ENCODE results near the gene ATAD3C. TPM values are rescaled to one million over a fixed set of nuclear protein-coding genes. Genes with fewer than 3 reads are reported as not detected.
"Not testable (repeated sequence)": the region's sequence is repeated elsewhere in the genome, so short reads cannot be mapped to it uniquely, and the experiment has no call there.

ATAD3C gene
- polyA plus RNA-seq, 1 donor (not counting 4 experiments of a cell fraction or from before 2014, with no cell fraction given): 0.39 TPM

DNA sequence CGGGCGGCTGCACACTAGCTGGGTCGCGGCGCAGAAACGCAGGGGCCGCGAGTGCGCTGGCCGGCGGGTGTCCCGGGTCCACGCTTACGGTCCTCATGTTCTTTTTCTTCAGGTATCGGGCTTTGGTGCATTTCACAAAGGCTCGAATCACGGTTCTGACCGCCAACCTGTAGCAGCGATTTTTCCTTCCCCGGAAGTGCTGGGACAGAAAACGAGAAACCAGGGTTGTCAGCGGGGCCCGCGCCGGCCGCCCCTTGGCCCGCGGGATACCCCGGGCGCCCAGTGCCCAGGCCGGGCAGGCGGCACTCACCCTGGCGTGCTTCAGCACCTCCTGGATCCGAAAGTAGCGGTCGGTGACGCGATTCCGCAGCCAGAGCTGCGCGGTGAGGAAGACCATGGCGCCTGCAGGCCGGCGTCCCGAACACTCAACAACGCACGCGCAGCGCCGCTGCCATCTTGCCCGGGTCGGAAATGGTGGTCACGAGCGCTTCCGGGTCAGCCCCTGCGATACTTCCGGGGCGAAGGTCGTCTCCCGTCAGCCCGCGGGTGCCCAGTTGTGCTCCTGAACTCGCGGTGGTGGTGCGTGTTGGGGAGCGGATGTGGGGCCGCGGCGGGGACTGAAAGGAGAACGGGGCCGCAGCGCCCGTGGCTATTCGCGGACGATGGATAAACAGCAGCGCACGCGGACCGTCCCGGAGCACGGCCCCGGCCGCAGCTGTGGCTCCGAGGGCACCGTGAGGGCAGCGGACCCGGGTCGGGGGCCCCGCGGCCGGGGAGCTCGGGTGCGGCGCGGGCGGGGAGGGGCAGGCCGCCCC, 42.5 kb upstream of the ATAD3C start, which contains the start of gene MRPL20:
MRPL20 (minus strand) TSS at position 473 of the 815 bp plus-strand sequence; CDS start at position 397, 76 bp downstream.
- Histone ChIP-seq H3K9me1 (ENCODE audit: control insufficient read depth, extremely low read depth, insufficient read depth, low read length) (no peaks in the 10 kb centered on the region), H3K4me2 (ENCODE audit: control insufficient read depth, extremely low read depth, insufficient read depth, low read depth, low read length) (peak within 1 kb of the TSS; percentile 87), H3K4me1 (ENCODE audit: control insufficient read depth, extremely low read depth, insufficient read depth, low read length) (peaks cover 26% of the 10 kb centered on the region), H3K79me2 (ENCODE audit: control insufficient read depth, insufficient read depth, low read length) (peaks cover 60% of the 10 kb centered on the region), H3K4me3 (ENCODE audit: control insufficient read depth in 2 of 3, extremely low read depth in 1 of 3, insufficient read depth in 2 of 3, low read depth in 1 of 3, low read length in 3 of 3) (peak within 1 kb of the TSS; percentile 70 to 90 (median 86)), H3K27ac (ENCODE audit: control insufficient read depth, insufficient read depth, low read length) (peak within 1 kb of the TSS; percentile 76), H4K20me1 (ENCODE audit: control insufficient read depth, extremely low read depth, insufficient read depth, low read length) (peaks cover 9% of the 10 kb centered on the region), H2AFZ (ENCODE audit: control insufficient read depth, low read length) (peak within 1 kb of the TSS; percentile 66), H3K36me3 (ENCODE audit: control insufficient read depth in 2 of 2, extremely low read depth in 1 of 2, insufficient read depth in 2 of 2, low read length in 2 of 2) (peaks cover 17 to 27% of the 10 kb centered on the region in 2 experiments), H3K9ac (ENCODE audit: control insufficient read depth, extremely low read depth, insufficient read depth, low read length) (peak within 1 kb of the TSS; percentile 91), H3K9me3 (ENCODE audit: control insufficient read depth, low read depth, low read length) (no peaks in the 10 kb centered on the region), H3K27me3 (ENCODE audit: control insufficient read depth, extremely low read depth, insufficient read depth, low read length) (no peaks in the 10 kb centered on the region)
- FAIRE-seq (peak; percentile 78), DNase-seq (ENCODE audit: low read depth, low spot score) (peak; percentile 48)
- dilution Hi-C loops (cut with MboI; ENCODE audit: extremely low pct_ligation_motif_present, low sequenced_read_pairs): no loop called here
- TF ChIP-seq, protein P1, sequence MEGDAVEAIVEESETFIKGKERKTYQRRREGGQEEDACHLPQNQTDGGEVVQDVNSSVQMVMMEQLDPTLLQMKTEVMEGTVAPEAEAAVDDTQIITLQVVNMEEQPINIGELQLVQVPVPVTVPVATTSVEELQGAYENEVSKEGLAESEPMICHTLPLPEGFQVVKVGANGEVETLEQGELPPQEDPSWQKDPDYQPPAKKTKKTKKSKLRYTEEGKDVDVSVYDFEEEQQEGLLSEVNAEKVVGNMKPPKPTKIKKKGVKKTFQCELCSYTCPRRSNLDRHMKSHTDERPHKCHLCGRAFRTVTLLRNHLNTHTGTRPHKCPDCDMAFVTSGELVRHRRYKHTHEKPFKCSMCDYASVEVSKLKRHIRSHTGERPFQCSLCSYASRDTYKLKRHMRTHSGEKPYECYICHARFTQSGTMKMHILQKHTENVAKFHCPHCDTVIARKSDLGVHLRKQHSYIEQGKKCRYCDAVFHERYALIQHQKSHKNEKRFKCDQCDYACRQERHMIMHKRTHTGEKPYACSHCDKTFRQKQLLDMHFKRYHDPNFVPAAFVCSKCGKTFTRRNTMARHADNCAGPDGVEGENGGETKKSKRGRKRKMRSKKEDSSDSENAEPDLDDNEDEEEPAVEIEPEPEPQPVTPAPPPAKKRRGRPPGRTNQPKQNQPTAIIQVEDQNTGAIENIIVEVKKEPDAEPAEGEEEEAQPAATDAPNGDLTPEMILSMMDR (optimal IDR thresholded peaks at IDR 0.05 in 1 of 3, IDR thresholded peaks at IDR 0.05 in 1 of 3, conservative IDR thresholded peaks at IDR 0.05 in 1 of 3; ENCODE audit: extremely low read depth in 1 of 3, insufficient read depth in 2 of 3, low read length in 3 of 3): no peak
- no peak for TF ChIP-seq EZH2 (IDR thresholded peaks at IDR 0.05; ENCODE audit: low read length)

DNA sequence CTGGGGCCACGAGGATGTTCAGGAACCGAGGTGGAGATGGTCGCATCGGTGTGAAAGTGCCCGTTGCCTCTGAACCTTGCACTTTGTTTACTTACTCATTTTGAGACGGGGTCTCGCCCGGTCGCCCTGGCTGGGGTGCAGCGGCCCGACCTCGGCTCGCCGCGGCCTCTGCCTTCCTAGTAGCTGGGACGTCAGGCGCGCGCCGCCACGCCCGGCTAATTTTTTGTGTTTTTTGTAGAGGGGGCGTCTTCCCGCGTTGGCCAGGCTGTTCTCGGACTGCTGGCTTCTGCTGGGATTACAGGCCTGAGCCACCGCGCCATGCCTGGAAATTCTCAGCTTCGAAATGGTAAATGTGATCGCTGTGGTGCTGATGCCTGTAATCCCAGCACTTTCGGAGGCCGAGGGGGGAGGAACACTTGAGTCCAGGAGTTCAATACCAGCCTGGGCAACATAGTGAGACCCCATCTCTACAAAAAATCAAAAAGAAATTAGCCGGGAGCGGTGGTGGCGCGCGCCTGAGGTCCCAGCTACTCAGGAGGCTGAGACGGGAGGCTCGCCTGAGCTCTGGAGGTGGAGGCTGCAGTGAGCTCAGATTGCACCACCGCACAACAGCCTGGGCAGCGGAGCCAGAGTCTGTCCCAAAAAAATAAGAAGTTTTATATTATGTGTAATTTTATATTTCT, 41.7 kb upstream of the ATAD3C start:
- Histone ChIP-seq H3K9me3 (ENCODE audit: control insufficient read depth, low read depth, low read length) (no peaks in the 10 kb centered on the region), H3K9me1 (ENCODE audit: control insufficient read depth, extremely low read depth, insufficient read depth, low read length) (no peaks in the 10 kb centered on the region), H3K27me3 (ENCODE audit: control insufficient read depth, extremely low read depth, insufficient read depth, low read length) (no peaks in the 10 kb centered on the region), H3K9ac (ENCODE audit: control insufficient read depth, extremely low read depth, insufficient read depth, low read length) (peak overlapping the region; percentile 91), H3K79me2 (ENCODE audit: control insufficient read depth, insufficient read depth, low read length) (peaks cover 60% of the 10 kb centered on the region), H3K4me1 (ENCODE audit: control insufficient read depth, extremely low read depth, insufficient read depth, low read length) (peaks cover 18% of the 10 kb centered on the region), H4K20me1 (ENCODE audit: control insufficient read depth, extremely low read depth, insufficient read depth, low read length) (peaks cover 5% of the 10 kb centered on the region), H3K4me3 (ENCODE audit: control insufficient read depth in 2 of 3, extremely low read depth in 1 of 3, insufficient read depth in 2 of 3, low read depth in 1 of 3, low read length in 3 of 3) (peak overlapping the region; percentile 70 to 90 (median 86)), H3K4me2 (ENCODE audit: control insufficient read depth, extremely low read depth, insufficient read depth, low read depth, low read length) (peak overlapping the region; percentile 80), H3K27ac (ENCODE audit: control insufficient read depth, insufficient read depth, low read length) (peak overlapping the region; percentile 76), H2AFZ (ENCODE audit: control insufficient read depth, low read length) (no peak overlapping the region), H3K36me3 (ENCODE audit: control insufficient read depth in 2 of 2, extremely low read depth in 1 of 2, insufficient read depth in 2 of 2, low read length in 2 of 2) (peaks cover 17 to 23% of the 10 kb centered on the region in 2 experiments)
- no peak for DNase-seq (ENCODE audit: low read depth, low spot score)
- no peak for FAIRE-seq
- TF ChIP-seq, protein P1 (optimal IDR thresholded peaks at IDR 0.05 in 1 of 3, IDR thresholded peaks at IDR 0.05 in 1 of 3, conservative IDR thresholded peaks at IDR 0.05 in 1 of 3; ENCODE audit: extremely low read depth in 1 of 3, insufficient read depth in 2 of 3, low read length in 3 of 3): peak in 1 of 3 experiments; percentile 17
- no peak for TF ChIP-seq EZH2 (IDR thresholded peaks at IDR 0.05; ENCODE audit: low read length)
- dilution Hi-C loops (cut with MboI; ENCODE audit: extremely low pct_ligation_motif_present, low sequenced_read_pairs): no loop called here

DNA sequence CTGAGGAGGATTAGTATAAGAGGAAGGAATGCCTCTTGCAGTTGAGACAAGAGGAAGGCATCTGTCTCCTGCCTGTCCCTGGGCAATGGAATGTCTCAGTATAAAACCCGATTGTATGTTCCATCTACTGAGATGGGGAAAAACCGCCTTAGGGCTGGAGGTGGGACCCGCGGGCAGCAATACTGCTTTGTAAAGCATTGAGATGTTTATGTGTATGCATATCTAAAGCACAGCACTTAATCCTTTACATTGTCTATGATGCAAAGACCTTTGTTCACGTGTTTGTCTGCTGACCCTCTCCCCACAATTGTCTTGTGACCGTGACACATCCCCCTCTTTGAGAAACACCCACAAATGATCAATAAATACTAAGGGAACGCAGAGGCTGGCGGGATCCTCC, 39.3 kb upstream of the ATAD3C start:
- H3K27ac ChIP-seq (ENCODE audit: control insufficient read depth, insufficient read depth, low read length); H3K4me3 ChIP-seq (ENCODE audit: control insufficient read depth in 2 of 3, extremely low read depth in 1 of 3, insufficient read depth in 2 of 3, low read depth in 1 of 3, low read length in 3 of 3); dilution Hi-C loops (cut with MboI; ENCODE audit: extremely low pct_ligation_motif_present, low sequenced_read_pairs); DNase-seq (ENCODE audit: low read depth, low spot score); FAIRE-seq; H3K9ac ChIP-seq (ENCODE audit: control insufficient read depth, extremely low read depth, insufficient read depth, low read length); H3K27me3 ChIP-seq (ENCODE audit: control insufficient read depth, extremely low read depth, insufficient read depth, low read length); H2AFZ ChIP-seq (ENCODE audit: control insufficient read depth, low read length); H3K4me2 ChIP-seq (ENCODE audit: control insufficient read depth, extremely low read depth, insufficient read depth, low read depth, low read length); H3K9me3 ChIP-seq (ENCODE audit: control insufficient read depth, low read depth, low read length); H4K20me1 ChIP-seq (ENCODE audit: control insufficient read depth, extremely low read depth, insufficient read depth, low read length); H3K9me1 ChIP-seq (ENCODE audit: control insufficient read depth, extremely low read depth, insufficient read depth, low read length): not testable (repeated sequence)
- peaks cover 15% of the 10 kb centered on the region for H3K4me1 ChIP-seq (ENCODE audit: control insufficient read depth, extremely low read depth, insufficient read depth, low read length)
- peaks cover 6 to 15% of the 10 kb centered on the region in 2 experiments for H3K36me3 ChIP-seq (ENCODE audit: control insufficient read depth in 2 of 2, extremely low read depth in 1 of 2, insufficient read depth in 2 of 2, low read length in 2 of 2)
- H3K79me2 ChIP-seq (ENCODE audit: control insufficient read depth, insufficient read depth, low read length): peaks cover 43% of the 10 kb centered on the region
